A549 (cell line): ENCODE results near the gene VSTM5.

Experiments
- BHLHE40 ChIP-seq: IDR thresholded peaks from 2 replicates; pipeline ENCODE4 v1.6.1; 2012; ENCODE audit warnings: low read depth, low read length, inconsistent platforms
- HDAC2 ChIP-seq: fragments of 200-600 bp; sonication (generic); IDR thresholded peaks from 2 replicates; pipeline ENCODE4 v1.6.1; 2016
- JUNB ChIP-seq: fragments of >200 bp; sonication (Bioruptor Twin); formaldehyde crosslinking; IDR thresholded peaks from 2 replicates; pipeline ENCODE4 v1.6.1; 2016
- KDM1A ChIP-seq: fragments of 200-600 bp; sonication (generic); IDR thresholded peaks from 2 replicates; pipeline ENCODE4 v1.6.1; 2016; ENCODE audit warnings: low read depth, mild to moderate bottlenecking
- MAFK ChIP-seq: fragments of 450-650 bp; IDR thresholded peaks from 2 replicates; pipeline ENCODE4 v1.6.1; 2014; ENCODE audit not compliant: partially characterized antibody
- MAZ ChIP-seq: fragments of 150-350 bp; IDR thresholded peaks from 2 replicates; pipeline ENCODE4 v1.6.1; 2014; ENCODE audit warnings: antibody characterized with exemption, low read depth, low read length, borderline replicate concordance
- NPAS2 ChIP-seq: fragments of 250-450 bp; sonication (Bioruptor Pico); IDR thresholded peaks from 2 replicates; pipeline ENCODE4 v1.8.0; 2022; ENCODE audit warnings: mild to moderate bottlenecking, moderate library complexity, borderline replicate concordance
- RNF2 ChIP-seq: fragments of 200-600 bp; sonication (generic); IDR thresholded peaks from 2 replicates; pipeline ENCODE4 v1.6.1; 2016; ENCODE audit warnings: low read depth, mild to moderate bottlenecking, antibody characterized with exemption, moderate library complexity, borderline replicate concordance
- SMC3 ChIP-seq: fragments of >200 bp; sonication (Bioruptor Twin); formaldehyde crosslinking; IDR thresholded peaks from 3 replicates; pipeline ENCODE4 v1.6.1; 2018; ENCODE audit warnings: inconsistent platforms
- TF ChIP-seq, protein P1 (sequence below): fragments of >200 bp; sonication (Bioruptor Twin); formaldehyde crosslinking; IDR thresholded peaks from 3 replicates; pipeline ENCODE4 v1.5.1; 2016
- TF ChIP-seq, protein P2 (sequence below): IDR thresholded peaks from 2 replicates; pipeline ENCODE4 v1.6.1; 2012

DNA sequence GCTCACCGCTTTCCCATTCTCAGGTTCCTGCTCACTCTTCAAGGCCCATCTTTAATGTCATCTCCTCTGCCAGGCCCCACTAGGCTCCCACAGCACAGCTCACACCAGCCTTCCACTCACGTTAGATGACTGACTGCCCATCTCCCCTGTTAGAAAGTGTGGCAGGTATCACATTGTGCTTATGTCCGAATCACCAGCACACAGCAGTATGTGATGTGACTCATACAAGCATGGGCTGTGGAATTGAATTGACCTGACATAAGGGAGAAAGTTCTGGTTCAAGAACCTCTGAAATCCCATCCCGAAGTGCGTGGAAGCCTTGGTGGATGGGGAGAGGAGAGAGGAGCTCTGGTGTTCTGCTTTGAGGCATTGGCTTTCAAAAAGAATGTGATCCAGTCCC, 6.5 kb downstream of the VSTM5 start:
- TF ChIP-seq, protein P1, sequence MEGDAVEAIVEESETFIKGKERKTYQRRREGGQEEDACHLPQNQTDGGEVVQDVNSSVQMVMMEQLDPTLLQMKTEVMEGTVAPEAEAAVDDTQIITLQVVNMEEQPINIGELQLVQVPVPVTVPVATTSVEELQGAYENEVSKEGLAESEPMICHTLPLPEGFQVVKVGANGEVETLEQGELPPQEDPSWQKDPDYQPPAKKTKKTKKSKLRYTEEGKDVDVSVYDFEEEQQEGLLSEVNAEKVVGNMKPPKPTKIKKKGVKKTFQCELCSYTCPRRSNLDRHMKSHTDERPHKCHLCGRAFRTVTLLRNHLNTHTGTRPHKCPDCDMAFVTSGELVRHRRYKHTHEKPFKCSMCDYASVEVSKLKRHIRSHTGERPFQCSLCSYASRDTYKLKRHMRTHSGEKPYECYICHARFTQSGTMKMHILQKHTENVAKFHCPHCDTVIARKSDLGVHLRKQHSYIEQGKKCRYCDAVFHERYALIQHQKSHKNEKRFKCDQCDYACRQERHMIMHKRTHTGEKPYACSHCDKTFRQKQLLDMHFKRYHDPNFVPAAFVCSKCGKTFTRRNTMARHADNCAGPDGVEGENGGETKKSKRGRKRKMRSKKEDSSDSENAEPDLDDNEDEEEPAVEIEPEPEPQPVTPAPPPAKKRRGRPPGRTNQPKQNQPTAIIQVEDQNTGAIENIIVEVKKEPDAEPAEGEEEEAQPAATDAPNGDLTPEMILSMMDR, result no peak
- TF ChIP-seq MAFK, result no peak
- no peak for TF ChIP-seq BHLHE40
- TF ChIP-seq NPAS2, result no peak
- no peak for TF ChIP-seq RNF2
- TF ChIP-seq SMC3, result no peak
- no peak for TF ChIP-seq MAZ
- TF ChIP-seq KDM1A, result no peak
- TF ChIP-seq, protein P2, sequence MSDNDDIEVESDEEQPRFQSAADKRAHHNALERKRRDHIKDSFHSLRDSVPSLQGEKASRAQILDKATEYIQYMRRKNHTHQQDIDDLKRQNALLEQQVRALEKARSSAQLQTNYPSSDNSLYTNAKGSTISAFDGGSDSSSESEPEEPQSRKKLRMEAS, result no peak
- no peak for TF ChIP-seq HDAC2
- TF ChIP-seq JUNB, result no peak
